Stimulated activated naive CD8-positive, alpha-beta T cell treated with anti-CD3 and anti-CD28 coated beads, Interleukin-15, Interleukin-2, amounts not matched to agents 100 ng/mL and 50 ng/mL, for 24 hours (primary cell): Measurements from ENCODE around the gene E2F8.

ENCODE experiments used
- H3K27ac Mint-ChIP-seq: one replicate; pipeline ENCODE4 v1.8.0; 2021; ENCODE audit warnings: mild to moderate bottlenecking, mixed read lengths
- H3K27me3 Mint-ChIP-seq: one replicate; pipeline ENCODE4 v1.8.0; 2021; ENCODE audit warnings: mixed read lengths
- H3K36me3 Mint-ChIP-seq: one replicate; pipeline ENCODE4 v1.8.0; 2021; ENCODE audit warnings: low read depth, mixed read lengths
- H3K4me1 Mint-ChIP-seq: one replicate; pipeline ENCODE4 v1.8.0; 2021; ENCODE audit warnings: low read depth, mixed read lengths
- H3K4me3 Mint-ChIP-seq: one replicate; pipeline ENCODE4 v1.8.0; 2021; ENCODE audit warnings: mild to moderate bottlenecking, mixed read lengths
- H3K9me3 Mint-ChIP-seq: one replicate; pipeline ENCODE4 v1.8.0; 2021; ENCODE audit warnings: mixed read lengths

The E2F8 gene

GRCh38 chr11:19218786-19219460 lies 21.8 kb downstream of the E2F8 start:
- Mint-ChIP-seq H3K4me1 (no peaks in the 10 kb centered on the region), H3K9me3 (no peaks in the 10 kb centered on the region), H3K36me3 (peaks cover 5% of the 10 kb centered on the region), H3K27ac (no peak overlapping the region), H3K27me3 (peaks cover 17% of the 10 kb centered on the region), H3K4me3 (no peak overlapping the region)

DNA sequence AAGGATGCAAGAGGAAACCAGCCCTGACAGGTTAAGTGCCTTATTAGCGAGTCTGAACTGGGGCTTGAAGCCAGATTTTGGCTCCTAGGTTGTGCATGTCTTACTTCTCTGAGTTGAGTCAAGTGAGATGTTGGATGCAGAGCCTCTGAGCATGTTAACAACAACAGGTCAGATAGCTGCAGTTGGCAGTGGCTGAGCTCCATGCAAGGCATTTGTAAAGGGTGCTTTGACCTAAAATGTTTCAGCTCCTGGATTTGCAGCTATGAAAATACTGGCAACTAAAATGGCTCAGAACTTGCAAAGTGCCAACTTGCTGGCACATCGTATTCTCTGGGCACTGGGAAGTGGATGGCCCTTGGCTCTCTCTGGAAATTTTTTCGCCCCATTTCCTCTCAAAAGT lies 22.5 kb downstream of the E2F8 start:
- Mint-ChIP-seq H3K4me1 (no peaks in the 10 kb centered on the region), H3K27ac (no peak overlapping the region), H3K36me3 (peaks cover 5% of the 10 kb centered on the region), H3K27me3 (peaks cover 23% of the 10 kb centered on the region), H3K9me3 (no peaks in the 10 kb centered on the region), H3K4me3 (no peak overlapping the region)

DNA sequence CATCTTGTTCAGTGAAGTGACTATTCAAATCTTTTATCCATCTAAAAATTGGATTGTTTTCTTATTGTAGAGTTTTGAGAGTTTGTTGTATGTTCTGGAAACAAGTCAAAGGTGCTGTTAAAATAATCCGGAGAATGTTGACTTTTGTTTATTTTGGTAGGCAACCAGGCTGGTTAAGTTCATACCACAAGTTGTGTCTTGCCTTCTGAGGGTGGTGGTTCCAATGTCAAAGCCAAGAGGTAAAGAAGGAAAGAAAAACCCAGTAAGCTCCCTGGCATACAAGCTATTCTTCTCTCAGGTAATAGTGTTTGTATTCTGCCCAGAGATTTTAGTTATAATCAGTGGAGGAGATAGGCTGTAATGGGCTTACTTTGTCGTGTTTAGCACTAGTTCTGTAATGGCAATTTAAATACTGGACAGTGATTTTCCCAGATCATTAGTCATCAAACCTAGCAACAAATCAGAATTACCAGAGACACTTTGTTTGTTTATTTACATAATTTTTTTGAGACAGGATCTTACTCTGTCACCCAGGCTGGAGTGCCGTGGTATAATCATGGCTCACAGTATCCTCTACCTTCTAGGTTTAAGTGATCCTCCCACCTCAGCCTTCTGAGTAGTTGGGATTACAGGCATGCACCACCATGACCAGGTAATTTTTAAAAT lies 23.9 kb downstream of the E2F8 start:
- H3K4me3 Mint-ChIP-seq: no peak overlapping the region
- H3K27ac Mint-ChIP-seq: no peak overlapping the region
- H3K36me3 Mint-ChIP-seq: no peaks in the 10 kb centered on the region
- no peaks in the 10 kb centered on the region for H3K9me3 Mint-ChIP-seq
- no peaks in the 10 kb centered on the region for H3K4me1 Mint-ChIP-seq
- peaks cover 36% of the 10 kb centered on the region for H3K27me3 Mint-ChIP-seq

DNA sequence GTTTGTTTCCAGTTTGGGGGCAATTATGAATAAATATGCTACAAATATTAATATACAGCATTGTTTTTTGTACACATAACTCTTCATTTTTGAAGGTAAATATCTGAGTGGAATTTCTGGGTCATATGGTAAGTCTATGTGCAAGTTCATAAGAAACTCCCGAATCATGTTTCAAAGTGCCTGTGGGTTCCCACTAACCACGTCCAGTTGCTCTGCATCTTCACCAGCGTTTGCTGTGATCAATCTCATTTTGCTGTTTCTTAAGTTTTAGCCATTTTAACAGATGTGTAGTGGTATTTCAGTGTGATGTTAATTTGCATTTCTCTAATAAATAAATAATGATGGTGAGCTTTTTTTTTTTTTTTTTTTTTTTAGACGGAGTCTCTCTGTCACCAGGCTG lies 24.7 kb downstream of the E2F8 start:
- Mint-ChIP-seq H3K36me3 (no peaks in the 10 kb centered on the region), H3K4me3 (no peak overlapping the region), H3K27ac (no peak overlapping the region), H3K9me3 (no peaks in the 10 kb centered on the region), H3K4me1 (no peaks in the 10 kb centered on the region), H3K27me3 (peaks cover 37% of the 10 kb centered on the region)

GRCh38 chr11:19209617-19210370 lies 31.0 kb downstream of the E2F8 start:
- H3K36me3 Mint-ChIP-seq: no peaks in the 10 kb centered on the region
- no peaks in the 10 kb centered on the region for H3K4me1 Mint-ChIP-seq
- no peak overlapping the region for H3K4me3 Mint-ChIP-seq
- H3K9me3 Mint-ChIP-seq: no peaks in the 10 kb centered on the region
- H3K27me3 Mint-ChIP-seq: peaks cover 36% of the 10 kb centered on the region
- H3K27ac Mint-ChIP-seq: no peak overlapping the region

DNA sequence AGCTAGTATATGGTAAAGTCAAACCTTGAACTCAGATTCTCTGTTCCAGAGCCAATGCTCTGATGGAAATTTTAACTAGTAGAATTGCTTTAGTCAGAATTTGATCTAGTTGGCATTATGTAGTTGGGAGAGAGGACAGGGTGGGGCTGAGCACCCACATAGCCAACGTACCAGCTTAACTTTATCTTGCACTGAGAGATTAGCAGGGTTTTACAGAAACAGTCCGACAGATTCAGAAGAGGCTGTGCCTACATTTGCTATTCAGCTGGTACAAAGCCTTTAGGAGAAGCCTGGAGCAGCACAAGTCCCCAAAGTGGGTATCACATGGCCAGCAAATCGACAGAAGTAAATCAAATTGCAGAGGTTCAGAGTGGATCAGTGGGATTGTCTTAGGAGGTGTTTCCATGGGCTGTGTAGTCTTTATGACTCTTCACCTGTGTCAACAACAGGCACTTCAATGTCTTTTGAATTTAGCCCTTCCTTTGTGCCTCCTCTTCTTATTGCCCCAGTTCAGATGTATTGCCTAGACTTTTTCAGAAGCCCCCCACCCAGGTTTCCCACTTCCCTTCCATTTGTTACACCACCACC lies 31.7 kb downstream of the E2F8 start:
- H3K4me3 Mint-ChIP-seq: no peak overlapping the region
- H3K27me3 Mint-ChIP-seq: peaks cover 31% of the 10 kb centered on the region
- no peak overlapping the region for H3K27ac Mint-ChIP-seq
- no peaks in the 10 kb centered on the region for H3K4me1 Mint-ChIP-seq
- no peaks in the 10 kb centered on the region for H3K9me3 Mint-ChIP-seq
- no peaks in the 10 kb centered on the region for H3K36me3 Mint-ChIP-seq

GRCh38 chr11:19208181-19208580 lies 32.6 kb downstream of the E2F8 start:
- Mint-ChIP-seq H3K27ac (no peak overlapping the region), H3K27me3 (peaks cover 23% of the 10 kb centered on the region), H3K36me3 (no peaks in the 10 kb centered on the region), H3K4me1 (no peaks in the 10 kb centered on the region), H3K4me3 (no peak overlapping the region), H3K9me3 (no peaks in the 10 kb centered on the region)

DNA sequence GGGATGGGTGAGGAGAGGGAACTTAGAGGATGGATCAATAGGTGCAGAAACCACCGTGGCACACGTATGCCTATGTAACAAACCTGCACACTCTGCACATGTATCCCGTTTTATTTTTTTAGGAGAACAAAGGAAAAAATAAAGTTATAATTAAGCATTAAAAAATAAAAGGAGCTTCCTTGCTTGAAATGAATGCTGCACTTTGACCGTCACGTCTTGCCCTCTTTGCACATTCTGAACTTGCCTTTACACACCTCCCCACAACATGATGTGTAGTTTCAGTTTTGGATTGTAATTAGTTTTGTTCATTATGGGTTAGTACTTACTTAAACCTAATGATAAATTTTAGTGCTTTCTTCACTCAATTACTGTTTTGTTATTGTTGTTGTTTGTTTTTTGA lies 35.9 kb downstream of the E2F8 start:
- Mint-ChIP-seq H3K4me1 (no peaks in the 10 kb centered on the region), H3K4me3 (no peak overlapping the region), H3K27ac (no peak overlapping the region), H3K36me3 (no peaks in the 10 kb centered on the region), H3K27me3 (peaks cover 11% of the 10 kb centered on the region), H3K9me3 (no peaks in the 10 kb centered on the region)

GRCh38 chr11:19201737-19202605 lies 38.8 kb downstream of the E2F8 start, which contains the start of gene CSRP3:
Gene CSRP3 (minus strand): TSS chr11:19201983. CDS start chr11:19192448, 9,535 bp downstream.
- Mint-ChIP-seq H3K27me3 (peaks cover 5% of the 10 kb centered on the region), H3K27ac (no peak within 1 kb of the TSS), H3K36me3 (no peaks in the 10 kb centered on the region), H3K4me1 (no peaks in the 10 kb centered on the region), H3K4me3 (no peak within 1 kb of the TSS), H3K9me3 (no peaks in the 10 kb centered on the region)

DNA sequence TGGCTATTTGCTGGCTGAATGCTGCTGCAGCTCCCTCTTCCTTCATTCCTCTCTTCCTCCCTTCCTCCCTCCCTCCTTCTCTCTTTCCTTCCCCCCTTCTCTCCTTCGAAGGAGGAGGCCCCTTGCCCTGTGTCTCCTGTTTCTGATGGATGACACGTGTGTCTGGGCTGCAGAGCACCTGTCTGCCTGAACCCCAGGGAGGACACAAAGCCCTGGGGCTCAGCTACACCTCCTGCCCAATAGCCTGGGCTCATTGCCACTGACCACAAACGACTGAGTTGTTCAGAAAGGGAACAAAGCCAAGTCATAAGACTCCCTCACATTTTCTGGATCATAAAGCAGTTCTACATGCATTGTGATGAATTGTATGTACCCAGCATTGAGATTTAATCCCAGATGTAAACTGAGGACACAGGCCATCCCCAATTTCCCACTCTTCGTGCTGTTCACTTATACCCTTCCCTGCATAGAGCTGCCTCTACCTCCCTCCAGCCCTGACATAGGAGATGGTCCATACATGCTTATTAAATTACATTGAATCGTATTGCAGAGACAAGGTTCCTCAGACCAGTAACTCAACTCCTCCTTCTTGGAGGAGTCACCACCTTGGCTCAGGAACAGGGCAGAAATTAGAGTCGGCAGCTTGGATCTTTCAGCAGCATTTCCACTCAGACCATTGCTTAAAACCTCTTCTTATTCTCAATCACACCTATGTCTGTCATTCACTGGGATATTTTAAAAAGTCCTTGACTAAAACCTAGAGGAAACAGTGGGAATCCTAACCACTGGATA lies 40.1 kb downstream of the E2F8 start:
- Mint-ChIP-seq H3K27me3 (peaks cover 5% of the 10 kb centered on the region), H3K36me3 (no peaks in the 10 kb centered on the region), H3K4me3 (no peak overlapping the region), H3K4me1 (no peaks in the 10 kb centered on the region), H3K9me3 (no peaks in the 10 kb centered on the region), H3K27ac (no peak overlapping the region)

GRCh38 chr11:19199771-19200170 lies 41.0 kb downstream of the E2F8 start:
- H3K4me3 Mint-ChIP-seq: no peak overlapping the region
- H3K36me3 Mint-ChIP-seq: no peaks in the 10 kb centered on the region
- peaks cover 5% of the 10 kb centered on the region for H3K27me3 Mint-ChIP-seq
- H3K4me1 Mint-ChIP-seq: no peaks in the 10 kb centered on the region
- H3K27ac Mint-ChIP-seq: no peak overlapping the region
- no peaks in the 10 kb centered on the region for H3K9me3 Mint-ChIP-seq

DNA sequence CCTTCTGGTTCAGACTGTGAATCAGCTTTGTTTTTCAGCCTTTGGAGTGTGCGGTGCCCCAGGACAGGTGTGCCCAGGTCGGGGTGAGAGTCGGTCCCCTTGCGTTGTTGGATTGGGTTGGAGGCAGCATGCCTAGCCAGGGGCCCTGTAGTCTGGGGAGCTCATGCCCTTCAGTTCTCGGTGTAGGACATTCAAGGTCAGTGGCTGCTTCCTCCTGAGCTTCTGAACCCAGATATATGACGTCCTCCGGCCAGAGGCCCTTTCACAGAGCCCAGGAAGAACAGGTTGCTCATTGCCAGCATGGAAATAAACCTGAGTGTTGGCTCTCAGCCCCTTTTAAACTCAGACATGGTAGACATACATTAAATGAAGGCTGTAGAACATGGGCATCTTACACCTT lies 41.7 kb downstream of the E2F8 start:
- Mint-ChIP-seq H3K27me3 (peaks cover 5% of the 10 kb centered on the region), H3K27ac (no peak overlapping the region), H3K4me1 (no peaks in the 10 kb centered on the region), H3K36me3 (no peaks in the 10 kb centered on the region), H3K9me3 (no peaks in the 10 kb centered on the region), H3K4me3 (no peak overlapping the region)

DNA sequence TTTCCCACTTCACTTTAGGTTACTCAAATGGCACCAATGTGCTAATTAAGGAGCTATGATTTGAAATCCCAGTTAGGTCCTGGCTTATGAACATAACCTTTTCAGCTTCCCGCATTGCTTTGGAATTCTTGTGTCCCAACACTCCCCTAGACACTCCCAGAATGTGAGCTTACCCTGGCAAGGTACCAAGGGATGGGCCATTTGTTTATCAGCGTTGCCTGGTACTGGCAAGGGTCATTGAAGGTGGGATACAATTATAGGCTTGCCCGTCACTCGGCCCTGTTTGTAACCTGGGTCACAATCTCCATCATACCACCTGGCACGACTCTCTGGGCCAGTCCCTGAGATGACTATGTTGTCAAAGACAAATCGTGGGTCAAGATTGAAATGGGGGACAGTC lies 44.3 kb downstream of the E2F8 start:
- Mint-ChIP-seq H3K9me3 (no peaks in the 10 kb centered on the region), H3K36me3 (no peaks in the 10 kb centered on the region), H3K4me1 (no peaks in the 10 kb centered on the region), H3K4me3 (no peak overlapping the region), H3K27me3 (peaks cover 5% of the 10 kb centered on the region), H3K27ac (no peak overlapping the region)
